GM12878 (cell line): ENCODE data around the gene TULP4. TPM values are rescaled to one million over a fixed set of nuclear protein-coding genes. Genes with fewer than 3 reads are reported as not detected.

ENCODE experiments used
- ASH2L ChIP-seq: fragments of 300-600, 200-600 bp; sonication (generic); IDR thresholded peaks from 2 replicates; pipeline ENCODE4 v1.6.1; 2017; ENCODE audit warnings: low read depth, mild to moderate bottlenecking, borderline replicate concordance
- ATF7 ChIP-seq: fragments of 450-650 bp; IDR thresholded peaks from 2 replicates; pipeline ENCODE4 v1.6.1; 2016; ENCODE audit warnings: low read depth, mild to moderate bottlenecking
- BCL11A ChIP-seq: IDR thresholded peaks from 2 replicates; pipeline ENCODE4 v1.6.1; 2011; ENCODE audit warnings: low read depth, low read length
- BHLHE40 ChIP-seq, 2 experiments: fragments of 450-650 bp in 1 of 2; IDR thresholded peaks; 2 replicates each; pipeline ENCODE4 v1.6.1; 2011 to 2017; ENCODE audit warnings: low read depth in 2 of 2, borderline replicate concordance in 1 of 2, improper control_type of control experiment in 1 of 2, low read length in 1 of 2, mild to moderate bottlenecking in 1 of 2
- CBX3 ChIP-seq: fragments of 200-600 bp; sonication (generic); IDR thresholded peaks from 2 replicates; pipeline ENCODE4 v1.6.1; 2016; ENCODE audit warnings: low read depth, borderline replicate concordance
- CBX5 ChIP-seq: sonication (generic); IDR thresholded peaks from 2 replicates; pipeline ENCODE4 v1.6.1; 2016; ENCODE audit warnings: low read depth, moderate library complexity, mild to moderate bottlenecking, inconsistent platforms
- CREM ChIP-seq: IDR thresholded peaks from 2 replicates; pipeline ENCODE4 v1.6.1; 2014; ENCODE audit warnings: antibody characterized with exemption, low read depth
- EED ChIP-seq: sonication (generic); IDR thresholded peaks from 2 replicates; pipeline ENCODE4 v1.6.1; 2016; ENCODE audit warnings: antibody characterized with exemption, low read depth
- EZH2 ChIP-seq: IDR thresholded peaks from 2 replicates; pipeline ENCODE4 v1.6.1; 2012; ENCODE audit warnings: low read depth, mild to moderate bottlenecking, control low read depth, inconsistent platforms, low read length, borderline replicate concordance; ENCODE audit not compliant: control insufficient read depth
- HDAC6 ChIP-seq: fragments of 200-600 bp; sonication (generic); IDR thresholded peaks from one replicate; pipeline ENCODE4 v1.8.0; 2017; ENCODE audit warnings: antibody characterized with exemption; ENCODE audit not compliant: unreplicated experiment
- MXI1 ChIP-seq: fragments of 150-350 bp; IDR thresholded peaks from 2 replicates; pipeline ENCODE4 v1.6.1; 2011; ENCODE audit warnings: low read depth, mild to moderate bottlenecking, inconsistent platforms, low read length, improper control_type of control experiment
- MYB ChIP-seq: fragments of 150-350 bp; IDR thresholded peaks from 2 replicates; pipeline ENCODE4 v1.6.1; 2014; ENCODE audit warnings: mild to moderate bottlenecking, low read depth, low read length, borderline replicate concordance
- NFYA ChIP-seq: IDR thresholded peaks from 2 replicates; pipeline ENCODE4 v1.6.1; 2011; ENCODE audit warnings: low read depth, mild to moderate bottlenecking, low read length, improper control_type of control experiment, borderline replicate concordance
- POLR2AphosphoS5 ChIP-seq: IDR thresholded peaks from 2 replicates; pipeline ENCODE4 v1.6.1; 2011; ENCODE audit warnings: mild to moderate bottlenecking, low read length, inconsistent platforms
- SREBF1 ChIP-seq: IDR thresholded peaks from 2 replicates; pipeline ENCODE4 v1.6.1; 2012; ENCODE audit warnings: mild to moderate bottlenecking, low read length
- STAT3 ChIP-seq: IDR thresholded peaks from 2 replicates; pipeline ENCODE4 v1.6.1; 2011; ENCODE audit warnings: low read depth, low read length, improper control_type of control experiment
- SUZ12 ChIP-seq: fragments of 200-600 bp; sonication (generic); IDR thresholded peaks from one replicate; pipeline ENCODE4 v1.6.1; 2018; ENCODE audit warnings: antibody characterized with exemption, mild to moderate bottlenecking; ENCODE audit not compliant: unreplicated experiment
- TBL1XR1 ChIP-seq: IDR thresholded peaks from 2 replicates; pipeline ENCODE4 v1.6.1; 2012; ENCODE audit warnings: low read depth, low read length, improper control_type of control experiment
- WRNIP1 ChIP-seq: IDR thresholded peaks from 2 replicates; pipeline ENCODE4 v1.6.1; 2011; ENCODE audit warnings: low read depth, low read length, improper control_type of control experiment, borderline replicate concordance
- polyA plus RNA-seq, 11 experiments: library from polyadenylated mRNA; depleted of rRNA in 4 of 11; unstranded in 6 of 11; stranded (reverse) in 5 of 11; fragments of >200 nt; fragmentation: Nextera tagmentation in 4 of 11; fragmentation: Illumina TruSeq in 1 of 11; extraction: Ambion mirVana in 4 of 11; extraction: Trizol in 1 of 11; gene quantifications; 1 replicate in 1 of 11; 2 replicates in 10 of 11; pipeline versions ENCODE4 v1.2.1 to v1.2.3, GENCODE V29; 2011 to 2016; ENCODE audit warnings: inconsistent platforms in 2 of 11, missing spikeins in 2 of 11, low read depth in 1 of 11
- total RNA-seq, 4 experiments: library from RNA; depleted of rRNA in 3 of 4; stranded (reverse); fragments of >200 nt in 3 of 4; fragmentation: Illumina TruSeq in 1 of 4; extraction: Trizol in 1 of 4; gene quantifications; 2 replicates each; pipeline versions ENCODE4 v1.2.1 to v1.2.3, GENCODE V29; 2013 to 2021
- TF ChIP-seq, protein P1 (sequence below): fragments of 450-650 bp; IDR thresholded peaks from 2 replicates; pipeline ENCODE4 v1.6.1; 2017; ENCODE audit warnings: mild to moderate bottlenecking
- TF ChIP-seq, protein P2 (sequence below): IDR thresholded peaks from 2 replicates; pipeline ENCODE4 v1.6.1; 2012; ENCODE audit warnings: low read depth, low read length, improper control_type of control experiment
- TF ChIP-seq, protein P3 (sequence below): fragments of 450-650 bp; IDR thresholded peaks from 2 replicates; pipeline ENCODE4 v1.6.1; 2018; ENCODE audit warnings: borderline replicate concordance, mild to moderate bottlenecking; ENCODE audit not compliant: partially characterized antibody

TULP4 gene
- total and polyA plus RNA-seq, 10 of the 15 experiments (the other 5 are each of a cell fraction or from before 2014, with no cell fraction given) = 0.73 to 31.8 (median 14.0) TPM

DNA sequence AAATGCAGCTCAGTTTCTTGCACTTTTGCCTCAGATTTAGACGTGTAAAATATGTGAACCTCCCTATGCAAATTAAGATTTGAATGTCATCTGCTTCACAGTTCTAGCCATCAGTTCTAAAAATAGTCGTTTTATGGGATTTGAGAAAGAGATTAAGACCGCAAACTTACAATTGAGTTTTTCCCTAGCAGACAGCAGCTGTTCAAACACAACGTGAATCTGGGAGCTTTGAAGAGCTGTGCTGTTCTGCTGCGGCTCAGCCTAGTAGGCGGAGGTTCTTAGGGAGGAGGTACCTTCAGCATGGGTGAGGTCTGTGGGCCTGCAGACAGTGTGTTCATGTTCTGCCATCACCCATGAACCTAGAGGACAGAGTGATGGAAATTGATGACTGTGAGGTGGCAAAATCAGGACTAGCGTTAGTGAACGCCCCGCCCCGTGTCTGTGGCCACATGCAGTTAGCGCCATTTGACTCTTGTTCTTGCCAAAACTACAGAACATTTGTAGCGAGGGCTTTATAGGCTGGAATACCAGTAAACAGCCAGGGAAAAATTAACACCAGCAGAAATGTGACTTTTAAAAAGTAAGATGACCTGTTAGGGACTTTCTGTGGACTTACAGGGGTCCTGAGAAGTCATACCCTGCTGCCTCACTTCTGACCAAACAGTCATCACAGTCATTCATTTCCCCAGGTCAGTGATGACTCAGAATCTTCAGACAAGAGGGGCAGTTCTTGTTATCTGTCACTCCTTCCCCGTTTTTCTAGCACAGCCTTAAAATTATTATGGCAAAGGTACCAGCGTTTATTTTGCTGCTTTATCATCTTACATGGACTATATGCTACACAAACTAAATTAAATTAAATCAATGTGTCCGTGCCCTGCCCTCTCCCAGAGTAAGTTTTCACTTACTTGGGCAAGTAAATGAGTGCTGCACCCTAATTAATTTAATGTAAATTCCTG is 163.4 kb downstream of the TULP4 start (continued):
- TF ChIP-seq, protein P1, sequence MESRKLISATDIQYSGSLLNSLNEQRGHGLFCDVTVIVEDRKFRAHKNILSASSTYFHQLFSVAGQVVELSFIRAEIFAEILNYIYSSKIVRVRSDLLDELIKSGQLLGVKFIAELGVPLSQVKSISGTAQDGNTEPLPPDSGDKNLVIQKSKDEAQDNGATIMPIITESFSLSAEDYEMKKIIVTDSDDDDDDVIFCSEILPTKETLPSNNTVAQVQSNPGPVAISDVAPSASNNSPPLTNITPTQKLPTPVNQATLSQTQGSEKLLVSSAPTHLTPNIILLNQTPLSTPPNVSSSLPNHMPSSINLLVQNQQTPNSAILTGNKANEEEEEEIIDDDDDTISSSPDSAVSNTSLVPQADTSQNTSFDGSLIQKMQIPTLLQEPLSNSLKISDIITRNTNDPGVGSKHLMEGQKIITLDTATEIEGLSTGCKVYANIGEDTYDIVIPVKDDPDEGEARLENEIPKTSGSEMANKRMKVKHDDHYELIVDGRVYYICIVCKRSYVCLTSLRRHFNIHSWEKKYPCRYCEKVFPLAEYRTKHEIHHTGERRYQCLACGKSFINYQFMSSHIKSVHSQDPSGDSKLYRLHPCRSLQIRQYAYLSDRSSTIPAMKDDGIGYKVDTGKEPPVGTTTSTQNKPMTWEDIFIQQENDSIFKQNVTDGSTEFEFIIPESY = no peak
- TF ChIP-seq CREM = peak; percentile 88
- no peak for TF ChIP-seq WRNIP1
- TF ChIP-seq TBL1XR1 = no peak
- TF ChIP-seq EZH2 = no peak
- no peak for TF ChIP-seq HDAC6
- TF ChIP-seq ASH2L = no peak
- peak; percentile 67; the same call in 1 of the 2 replicates for TF ChIP-seq MXI1
- no peak for TF ChIP-seq NFYA
- TF ChIP-seq BHLHE40 (IDR thresholded peaks at IDR 0.05; ENCODE audit: borderline replicate concordance in 1 of 2, low read depth in 2 of 2, low read length in 1 of 2) = peak; percentile 26 to 46; a peak in 1 of 4 replicates
- TF ChIP-seq ATF7 = peak; percentile 72
- peak; percentile 89 for TF ChIP-seq POLR2AphosphoS5
- no peak for TF ChIP-seq MYB
- TF ChIP-seq STAT3 = no peak
- no peak for TF ChIP-seq CBX3
- TF ChIP-seq, protein P2, sequence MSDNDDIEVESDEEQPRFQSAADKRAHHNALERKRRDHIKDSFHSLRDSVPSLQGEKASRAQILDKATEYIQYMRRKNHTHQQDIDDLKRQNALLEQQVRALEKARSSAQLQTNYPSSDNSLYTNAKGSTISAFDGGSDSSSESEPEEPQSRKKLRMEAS = no peak; the same call in 1 of the 2 replicates
- TF ChIP-seq, protein P3, sequence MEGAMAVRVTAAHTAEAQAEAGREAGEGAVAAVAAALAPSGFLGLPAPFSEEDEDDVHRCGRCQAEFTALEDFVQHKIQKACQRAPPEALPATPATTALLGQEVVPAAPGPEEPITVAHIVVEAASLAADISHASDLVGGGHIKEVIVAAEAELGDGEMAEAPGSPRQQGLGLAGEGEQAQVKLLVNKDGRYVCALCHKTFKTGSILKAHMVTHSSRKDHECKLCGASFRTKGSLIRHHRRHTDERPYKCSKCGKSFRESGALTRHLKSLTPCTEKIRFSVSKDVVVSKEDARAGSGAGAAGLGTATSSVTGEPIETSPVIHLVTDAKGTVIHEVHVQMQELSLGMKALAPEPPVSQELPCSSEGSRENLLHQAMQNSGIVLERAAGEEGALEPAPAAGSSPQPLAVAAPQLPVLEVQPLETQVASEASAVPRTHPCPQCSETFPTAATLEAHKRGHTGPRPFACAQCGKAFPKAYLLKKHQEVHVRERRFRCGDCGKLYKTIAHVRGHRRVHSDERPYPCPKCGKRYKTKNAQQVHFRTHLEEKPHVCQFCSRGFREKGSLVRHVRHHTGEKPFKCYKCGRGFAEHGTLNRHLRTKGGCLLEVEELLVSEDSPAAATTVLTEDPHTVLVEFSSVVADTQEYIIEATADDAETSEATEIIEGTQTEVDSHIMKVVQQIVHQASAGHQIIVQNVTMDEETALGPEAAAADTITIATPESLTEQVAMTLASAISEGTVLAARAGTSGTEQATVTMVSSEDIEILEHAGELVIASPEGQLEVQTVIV = no peak
- peak; percentile 95 for TF ChIP-seq BCL11A
- TF ChIP-seq CBX5 = 0 out of 2 replicates have a peak, but pooled peaks have one; percentile 7
- no peak for TF ChIP-seq SUZ12
- no peak; the same call in 1 of the 2 replicates for TF ChIP-seq EED
- no peak for TF ChIP-seq SREBF1
